Keratinocyte (primary cell): ENCODE results near the gene AMMECR1L. TPM values are rescaled to one million over a fixed set of nuclear protein-coding genes. Genes with fewer than 3 reads are reported as not detected.

ENCODE experiments used
- DNase-seq: peaks from one replicate; pipeline ENCODE4 v3.0.0-alpha.2; 2011; ENCODE audit warnings: low read depth, missing footprints, low spot score
- FAIRE-seq: peaks from 2 replicates; lab custom pipeline; 2011; peaks lifted over from hg19 to GRCh38; lab: Jason Lieb, UNC
- H2AFZ ChIP-seq: 2 replicates; pipeline ENCODE4 v1.6.0; 2012; ENCODE audit warnings: low read length, control low read depth, inconsistent platforms; ENCODE audit not compliant: control insufficient read depth
- H3K27ac ChIP-seq: 2 replicates; pipeline ENCODE4 v1.5.1; 2011; ENCODE audit warnings: low read length; ENCODE audit not compliant: control insufficient read depth, insufficient read depth
- H3K27me3 ChIP-seq: 3 replicates; pipeline ENCODE4 v1.6.0; 2011; ENCODE audit warnings: low read length; ENCODE audit not compliant: control insufficient read depth, insufficient read depth; ENCODE audit errors: extremely low read depth
- H3K36me3 ChIP-seq, 2 experiments: 2 replicates in 1 of 2; 3 replicates in 1 of 2; pipeline ENCODE4 v1.5.1; 2011; ENCODE audit warnings: low read length in 2 of 2, mild to moderate bottlenecking in 1 of 2; ENCODE audit not compliant: control insufficient read depth in 2 of 2, insufficient read depth in 2 of 2; ENCODE audit errors: extremely low read depth in 1 of 2
- H3K4me1 ChIP-seq: 3 replicates; pipeline ENCODE4 v1.5.1; 2011; ENCODE audit warnings: low read length; ENCODE audit not compliant: control insufficient read depth, insufficient read depth; ENCODE audit errors: extremely low read depth
- H3K4me2 ChIP-seq: 3 replicates; pipeline ENCODE4 v1.6.0; 2011; ENCODE audit warnings: low read depth, low read length; ENCODE audit not compliant: control insufficient read depth, insufficient read depth; ENCODE audit errors: extremely low read depth
- H3K4me3 ChIP-seq, 3 experiments: fragments of 200-600 bp in 1 of 3; sonication (generic) in 1 of 3; 2 replicates in 2 of 3; 3 replicates in 1 of 3; pipeline ENCODE4 v1.5.1; 2011 to 2016; ENCODE audit warnings: low read length in 3 of 3, mild to moderate bottlenecking in 3 of 3, control low read depth in 2 of 3, inconsistent platforms in 1 of 3, low read depth in 1 of 3, mixed read lengths in 1 of 3, mixed run types in 1 of 3, moderate library complexity in 1 of 3; ENCODE audit not compliant: control insufficient read depth in 2 of 3, insufficient read depth in 2 of 3; ENCODE audit errors: extremely low read depth in 1 of 3
- H3K79me2 ChIP-seq: 2 replicates; pipeline ENCODE4 v1.6.0; 2012; ENCODE audit warnings: low read length; ENCODE audit not compliant: control insufficient read depth, insufficient read depth
- H3K9ac ChIP-seq: 3 replicates; pipeline ENCODE4 v1.6.0; 2011; ENCODE audit warnings: low read length; ENCODE audit not compliant: control insufficient read depth, insufficient read depth; ENCODE audit errors: extremely low read depth
- H3K9me1 ChIP-seq: 3 replicates; pipeline ENCODE4 v1.6.0; 2011; ENCODE audit warnings: low read length; ENCODE audit not compliant: control insufficient read depth, insufficient read depth; ENCODE audit errors: extremely low read depth
- H3K9me3 ChIP-seq: 2 replicates; pipeline ENCODE4 v1.5.1; 2012; ENCODE audit warnings: low read depth, low read length; ENCODE audit not compliant: control insufficient read depth
- H4K20me1 ChIP-seq: 3 replicates; pipeline ENCODE4 v1.6.0; 2011; ENCODE audit warnings: low read length; ENCODE audit not compliant: control insufficient read depth, insufficient read depth; ENCODE audit errors: extremely low read depth
- EZH2 ChIP-seq: IDR thresholded peaks from one replicate; pipeline ENCODE4 v1.6.1; 2012; ENCODE audit warnings: inconsistent platforms, mild to moderate bottlenecking, low read length, moderate library complexity
- dilution Hi-C: fragments of 300-500 bp; cut with MboI; formaldehyde crosslinking; loops from one replicate; pipeline ENCODE4 v1.7.0; 2020; ENCODE audit warnings: low sequenced_read_pairs; ENCODE audit not compliant: extremely low pct_ligation_motif_present
- polyA plus RNA-seq, 5 experiments: library from polyadenylated mRNA; depleted of rRNA in 3 of 5; stranded (reverse) in 3 of 5; stranded (forward) in 1 of 5; unstranded in 1 of 5; fragments of >200 nt; gene quantifications; 1 replicate in 1 of 5; 2 replicates in 3 of 5; 3 replicates in 1 of 5; pipeline versions ENCODE4 v1.2.1 to v1.2.3, GENCODE V29; 2011 to 2012; ENCODE audit warnings: missing spikeins in 2 of 5, low read depth in 1 of 5, low replicate concordance in 1 of 5
- TF ChIP-seq, protein P1 (sequence below), 3 experiments: IDR thresholded peaks in 1 of 3; conservative IDR thresholded peaks in 1 of 3; optimal IDR thresholded peaks in 1 of 3; 2 replicates in 2 of 3; 3 replicates in 1 of 3; pipeline versions ENCODE3 to v1.5.1; 2011; ENCODE audit warnings: low read length in 3 of 3, mild to moderate bottlenecking in 3 of 3, moderate library complexity in 2 of 3, control low read depth in 1 of 3, inconsistent platforms in 1 of 3; ENCODE audit not compliant: insufficient read depth in 2 of 3; ENCODE audit errors: extremely low read depth in 1 of 3

The AMMECR1L gene
- polyA plus RNA-seq, 1 donor (not counting 4 experiments of a cell fraction or from before 2014, with no cell fraction given), result 16.8 TPM

DNA sequence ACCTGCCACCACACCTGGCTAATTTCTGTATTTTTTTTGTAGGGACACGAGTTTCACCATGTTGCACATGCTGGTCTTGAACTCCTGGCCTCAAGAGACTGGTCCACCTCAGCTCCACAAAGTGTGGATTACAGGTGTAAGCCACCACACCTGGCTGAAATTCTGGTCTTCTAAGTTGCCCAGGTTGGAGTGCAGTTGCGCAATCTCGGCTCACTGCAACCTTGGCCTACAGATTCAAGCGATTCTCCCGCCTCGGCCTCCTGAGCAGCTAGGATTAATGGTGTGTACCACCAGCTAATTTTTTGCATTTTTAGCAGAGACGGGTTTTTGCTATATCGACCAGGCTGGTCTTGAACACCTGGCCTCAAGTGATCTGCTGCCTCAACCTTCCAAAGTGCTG is 33.4 kb downstream of the AMMECR1L start:
- Histone ChIP-seq H3K9ac (no peak overlapping the region), H3K4me1 (peaks cover 3% of the 10 kb centered on the region), H3K36me3 (peaks cover 11 to 13% of the 10 kb centered on the region in 2 experiments), H2AFZ (no peak overlapping the region), H3K4me2 (no peak overlapping the region), H3K27ac (no peak overlapping the region), H3K4me3 (no peak overlapping the region), H3K9me1 (peaks cover 3% of the 10 kb centered on the region), H3K27me3 (no peaks in the 10 kb centered on the region), H3K9me3 (no peaks in the 10 kb centered on the region), H3K79me2 (peaks cover 52% of the 10 kb centered on the region), H4K20me1 (peaks cover 25% of the 10 kb centered on the region)
- FAIRE-seq (no peak), DNase-seq (no peak)
- no peak for TF ChIP-seq EZH2
- TF ChIP-seq, protein P1, sequence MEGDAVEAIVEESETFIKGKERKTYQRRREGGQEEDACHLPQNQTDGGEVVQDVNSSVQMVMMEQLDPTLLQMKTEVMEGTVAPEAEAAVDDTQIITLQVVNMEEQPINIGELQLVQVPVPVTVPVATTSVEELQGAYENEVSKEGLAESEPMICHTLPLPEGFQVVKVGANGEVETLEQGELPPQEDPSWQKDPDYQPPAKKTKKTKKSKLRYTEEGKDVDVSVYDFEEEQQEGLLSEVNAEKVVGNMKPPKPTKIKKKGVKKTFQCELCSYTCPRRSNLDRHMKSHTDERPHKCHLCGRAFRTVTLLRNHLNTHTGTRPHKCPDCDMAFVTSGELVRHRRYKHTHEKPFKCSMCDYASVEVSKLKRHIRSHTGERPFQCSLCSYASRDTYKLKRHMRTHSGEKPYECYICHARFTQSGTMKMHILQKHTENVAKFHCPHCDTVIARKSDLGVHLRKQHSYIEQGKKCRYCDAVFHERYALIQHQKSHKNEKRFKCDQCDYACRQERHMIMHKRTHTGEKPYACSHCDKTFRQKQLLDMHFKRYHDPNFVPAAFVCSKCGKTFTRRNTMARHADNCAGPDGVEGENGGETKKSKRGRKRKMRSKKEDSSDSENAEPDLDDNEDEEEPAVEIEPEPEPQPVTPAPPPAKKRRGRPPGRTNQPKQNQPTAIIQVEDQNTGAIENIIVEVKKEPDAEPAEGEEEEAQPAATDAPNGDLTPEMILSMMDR (optimal IDR thresholded peaks at IDR 0.05 in 1 of 3, IDR thresholded peaks at IDR 0.05 in 1 of 3, conservative IDR thresholded peaks at IDR 0.05 in 1 of 3; ENCODE audit: extremely low read depth in 1 of 3, insufficient read depth in 2 of 3, low read length in 3 of 3), result no peak
- dilution Hi-C loops, result no loop called here

DNA sequence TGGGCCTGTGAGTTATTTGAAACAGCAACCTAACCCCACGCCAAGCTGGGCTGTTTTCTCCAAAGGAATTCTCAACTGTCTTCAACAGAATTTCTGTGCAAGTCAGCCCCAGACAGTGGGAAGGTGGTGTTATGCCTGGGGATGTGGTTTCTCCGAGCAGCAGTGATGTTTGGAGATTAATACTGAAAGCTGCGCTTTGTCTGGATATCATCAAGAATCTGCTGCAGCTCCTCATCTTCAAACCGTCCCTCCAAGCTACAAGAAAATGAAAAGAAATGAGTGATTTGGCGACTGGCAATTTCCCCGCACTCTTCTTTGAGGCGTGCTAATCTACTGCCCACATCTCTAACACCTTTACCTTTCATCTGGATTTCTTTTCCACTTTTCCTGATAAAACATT is 37.8 kb downstream of the AMMECR1L start:
- Histone ChIP-seq H3K9ac (no peak overlapping the region), H3K79me2 (peaks cover 17% of the 10 kb centered on the region), H4K20me1 (peaks cover 11% of the 10 kb centered on the region), H3K4me3 (no peak overlapping the region), H3K27ac (no peak overlapping the region), H3K27me3 (no peaks in the 10 kb centered on the region), H3K9me1 (no peaks in the 10 kb centered on the region), H2AFZ (no peak overlapping the region), H3K36me3 (peaks cover 12 to 19% of the 10 kb centered on the region in 2 experiments), H3K9me3 (no peaks in the 10 kb centered on the region), H3K4me1 (no peaks in the 10 kb centered on the region), H3K4me2 (no peak overlapping the region)
- dilution Hi-C loops, result no loop called here
- DNase-seq, result no peak
- no peak for FAIRE-seq
- TF ChIP-seq, protein P1 (optimal IDR thresholded peaks at IDR 0.05 in 1 of 3, IDR thresholded peaks at IDR 0.05 in 1 of 3, conservative IDR thresholded peaks at IDR 0.05 in 1 of 3; ENCODE audit: extremely low read depth in 1 of 3, insufficient read depth in 2 of 3, low read length in 3 of 3), result no peak
- no peak for TF ChIP-seq EZH2
